Liver (tissue), 9 donors: Measurements from ENCODE around the gene SPAG16. TPM values are rescaled to one million over a fixed set of nuclear protein-coding genes. Genes with fewer than 3 reads are reported as not detected.

ENCODE experiments used
- DNase-seq: peaks from one replicate; pipeline ENCODE4 v3.0.0-alpha.2; 2017; ENCODE audit warnings: low spot score
- H3K27ac ChIP-seq, 2 donors: one replicate each; pipeline ENCODE4 v1.7.0; 2013; ENCODE audit warnings: inconsistent platforms in 2 of 2, low read length in 2 of 2, control low read depth in 1 of 2, low read depth in 1 of 2, mild to moderate bottlenecking in 1 of 2
- H3K27me3 ChIP-seq, 4 donors: one replicate each; pipeline versions ENCODE4 v1.6.1 to v1.7.0; 2013; ENCODE audit warnings: low read length in 3 of 4, inconsistent platforms in 1 of 4, mild to moderate bottlenecking in 1 of 4, moderate library complexity in 1 of 4; ENCODE audit not compliant: control insufficient read depth in 4 of 4, insufficient read depth in 4 of 4
- H3K36me3 ChIP-seq, 4 donors: one replicate each; pipeline versions ENCODE4 v1.6.1 to v1.7.0; 2013; ENCODE audit warnings: low read length in 3 of 4, mild to moderate bottlenecking in 3 of 4, low read depth in 1 of 4, moderate library complexity in 1 of 4; ENCODE audit not compliant: control insufficient read depth in 4 of 4, insufficient read depth in 3 of 4
- H3K4me1 ChIP-seq, 4 donors: one replicate each; pipeline versions ENCODE4 v1.6.1 to v1.7.0; 2013; ENCODE audit warnings: low read length in 3 of 4, mild to moderate bottlenecking in 3 of 4, moderate library complexity in 1 of 4; ENCODE audit not compliant: control insufficient read depth in 4 of 4, insufficient read depth in 4 of 4
- H3K4me3 ChIP-seq, 3 donors: one replicate each; pipeline versions ENCODE4 v1.6.1 to v1.7.0; 2013; ENCODE audit warnings: low read length in 3 of 3, control low read depth in 1 of 3, low read depth in 1 of 3, mild to moderate bottlenecking in 1 of 3
- H3K9ac ChIP-seq, 2 donors: one replicate each; pipeline ENCODE4 v1.7.0; 2013; ENCODE audit warnings: low read length in 2 of 2, mild to moderate bottlenecking in 2 of 2, moderate library complexity in 2 of 2, control low read depth in 1 of 2, low read depth in 1 of 2
- H3K9me3 ChIP-seq, 4 donors: one replicate each; pipeline versions ENCODE4 v1.6.1 to v1.7.0; 2013; ENCODE audit warnings: low read length in 3 of 4; ENCODE audit not compliant: control insufficient read depth in 4 of 4
- CTCF ChIP-seq: fragments of 150-350 bp; IDR thresholded peaks from 2 replicates; pipeline ENCODE4 v1.5.1; 2017; ENCODE audit warnings: improper control_type of control experiment, low read depth, low read length; ENCODE audit not compliant: missing input control
- FOXA1 ChIP-seq: IDR thresholded peaks from 2 replicates; pipeline ENCODE4 v1.6.1; 2016; ENCODE audit warnings: antibody characterized with exemption
- FOXA2 ChIP-seq: IDR thresholded peaks from 2 replicates; pipeline ENCODE4 v1.6.1; 2016; ENCODE audit warnings: antibody characterized with exemption
- GABPA ChIP-seq, 2 donors: IDR thresholded peaks in 1 of 2; conservative IDR thresholded peaks in 1 of 2; 2 replicates each; pipeline ENCODE4 v1.6.1; 2016; ENCODE audit warnings: antibody characterized with exemption in 2 of 2, mild to moderate bottlenecking in 1 of 2, moderate library complexity in 1 of 2
- HNF4A ChIP-seq, 2 donors: conservative IDR thresholded peaks; 2 replicates each; pipeline ENCODE4 v1.6.1; 2016; ENCODE audit warnings: antibody characterized with exemption in 2 of 2, mild to moderate bottlenecking in 2 of 2
- JUND ChIP-seq, 2 donors: IDR thresholded peaks; 2 replicates each; pipeline ENCODE4 v1.6.1; 2016; ENCODE audit warnings: antibody characterized with exemption in 2 of 2
- MAX ChIP-seq: IDR thresholded peaks from 2 replicates; pipeline ENCODE4 v1.6.1; 2016; ENCODE audit warnings: antibody characterized with exemption
- NR2F2 ChIP-seq: IDR thresholded peaks from 2 replicates; pipeline ENCODE4 v1.6.1; 2016; ENCODE audit warnings: antibody characterized with exemption
- RAD21 ChIP-seq, 2 donors: IDR thresholded peaks; 2 replicates each; pipeline ENCODE4 v1.6.1; 2016; ENCODE audit warnings: antibody characterized with exemption in 2 of 2, mild to moderate bottlenecking in 2 of 2
- REST ChIP-seq: IDR thresholded peaks from 2 replicates; pipeline ENCODE4 v1.6.1; 2016; ENCODE audit warnings: antibody characterized with exemption, mild to moderate bottlenecking
- RXRA ChIP-seq, 2 donors: IDR thresholded peaks; 2 replicates each; pipeline ENCODE4 v1.6.1; 2017 to 2018; ENCODE audit warnings: antibody characterized with exemption in 2 of 2, mild to moderate bottlenecking in 1 of 2
- SP1 ChIP-seq: IDR thresholded peaks from 2 replicates; pipeline ENCODE4 v1.6.1; 2018; ENCODE audit warnings: antibody characterized with exemption, mild to moderate bottlenecking
- YY1 ChIP-seq: IDR thresholded peaks from 2 replicates; pipeline ENCODE4 v1.6.1; 2016; ENCODE audit warnings: antibody characterized with exemption, mild to moderate bottlenecking
- WGBS: extraction: QIAGEN DNeasy Blood & Tissue Kit; methylation state at CpG from one replicate; pipeline ENCODE4 v1.1.7; 2013; 5-methylcytosine and 5-hydroxymethylcytosine counted together
- polyA plus RNA-seq, 2 donors: library from polyadenylated mRNA; stranded (reverse) in 1 of 2; unstranded in 1 of 2; fragments of 200-250 nt in 1 of 2; fragments of >200 nt in 1 of 2; fragmentation: Nextera tagmentation in 1 of 2; extraction: Ambion mirVana in 1 of 2; gene quantifications; one replicate each; pipeline versions ENCODE4 v1.2.1 to v1.2.3, GENCODE V29; 2013 to 2015
- total RNA-seq, 2 donors: library from RNA; depleted of rRNA; stranded (reverse); fragments of >200 nt; gene quantifications; one replicate each; pipeline ENCODE4 v1.2.3, GENCODE V29; 2014
- donor health status: healthy.
- donor health status: healthy.
- donor health status: healthy.
- donor health status: healthy.
- donor health status: healthy.

SPAG16 gene
- total and polyA plus RNA-seq, 4 donors, result 6.4 to 12.7 (median 11.4) TPM

- no peaks in the 10 kb centered on the region for H3K27me3 ChIP-seq
- H3K4me1 ChIP-seq, result no peaks in the 10 kb centered on the region
- no peak overlapping the region for H3K4me3 ChIP-seq
- TF ChIP-seq RAD21 (IDR thresholded peaks at IDR 0.05) (no peak), JUND (IDR thresholded peaks at IDR 0.05) (no peak), YY1 (no peak)
- H3K27ac ChIP-seq, result no peak overlapping the region
- no peak for DNase-seq
- H3K36me3 ChIP-seq, result no peaks in the 10 kb centered on the region
- no peaks in the 10 kb centered on the region for H3K9me3 ChIP-seq
- no peak overlapping the region for H3K9ac ChIP-seq
- WGBS, result 70% methylated on average over 3 of the region's 3 CpGs
Measured at GRCh38 chr2:213847316-213847715, 563.1 kb downstream of the SPAG16 start.

- no peak overlapping the region for H3K4me3 ChIP-seq
- 63% methylated on average over 4 of the region's 4 CpGs for WGBS
- H3K27me3 ChIP-seq, result no peaks in the 10 kb centered on the region
- no peaks in the 10 kb centered on the region for H3K9me3 ChIP-seq
- TF ChIP-seq CTCF (no peak), JUND (IDR thresholded peaks at IDR 0.05) (no peak), YY1 (no peak), NR2F2 (no peak), RXRA (IDR thresholded peaks at IDR 0.05) (no peak), HNF4A (conservative IDR thresholded peaks at IDR 0.05) (no peak), GABPA (IDR thresholded peaks at IDR 0.05 in 1 of 2, conservative IDR thresholded peaks at IDR 0.05 in 1 of 2) (no peak), FOXA1 (no peak), REST (no peak), MAX (no peak), FOXA2 (no peak), SP1 (no peak), RAD21 (IDR thresholded peaks at IDR 0.05) (no peak)
- H3K36me3 ChIP-seq, result no peaks in the 10 kb centered on the region
- DNase-seq, result no peak
- H3K4me1 ChIP-seq, result no peaks in the 10 kb centered on the region
- no peak overlapping the region for H3K9ac ChIP-seq
- H3K27ac ChIP-seq, result no peak overlapping the region
Measured at GRCh38 chr2:213848631-213849030, 564.4 kb downstream of the SPAG16 start.

GRCh38 chr2:213861638-213862037 lies 577.4 kb downstream of the SPAG16 start:
- Histone ChIP-seq H3K36me3 (no peaks in the 10 kb centered on the region), H3K27me3 (no peaks in the 10 kb centered on the region), H3K4me3 (no peak overlapping the region), H3K4me1 (peaks cover 0 to 9% (median 2%) of the 10 kb centered on the region in 4 donors), H3K27ac (no peak overlapping the region), H3K9me3 (no peaks in the 10 kb centered on the region), H3K9ac (no peak overlapping the region)
- DNase-seq, result no peak
- no peak for TF ChIP-seq FOXA1
- peak; percentile 62 to 67 for TF ChIP-seq HNF4A (conservative IDR thresholded peaks at IDR 0.05)
